GM21381 (cell line): ENCODE data around the gene SDHB.

Source experiments
- ATAC-seq: cut with Tn5 transposase; IDR thresholded peaks from one replicate; pipeline ENCODE4 v1.9.1; 2021; ENCODE audit warnings: mild to moderate bottlenecking, moderate library complexity; ENCODE audit not compliant: unreplicated experiment

Gene SDHB

GRCh38 chr1:17046334-17046657, 7.5 kb downstream of the SDHB start:
- no peak for ATAC-seq

- no peak for ATAC-seq
Measured at GRCh38 chr1:17045634-17046333, 8.0 kb downstream of the SDHB start.

- no peak for ATAC-seq
Measured at GRCh38 chr1:17045150-17045549, 8.7 kb downstream of the SDHB start.

GRCh38 chr1:17043676-17044075, 10.2 kb downstream of the SDHB start:
- ATAC-seq: no peak

GRCh38 chr1:17040135-17040534, 13.7 kb downstream of the SDHB start:
- ATAC-seq: no peak

GRCh38 chr1:17039522-17039921, 14.3 kb downstream of the SDHB start:
- ATAC-seq: no peak

- ATAC-seq: no peak
Measured at GRCh38 chr1:17033481-17033880, 20.4 kb downstream of the SDHB start.

- no peak for ATAC-seq
Measured at GRCh38 chr1:17032741-17033140, 21.1 kb downstream of the SDHB start.

GRCh38 chr1:17031436-17031835, 22.4 kb downstream of the SDHB start:
- ATAC-seq: no peak

- no peak for ATAC-seq
Measured at GRCh38 chr1:17030206-17030605, 23.6 kb downstream of the SDHB start.

GRCh38 chr1:17028662-17029188, 25.1 kb downstream of the SDHB start:
- no peak for ATAC-seq

GRCh38 chr1:17027900-17028299, 25.9 kb downstream of the SDHB start:
- ATAC-seq: no peak

- no peak for ATAC-seq
Measured at GRCh38 chr1:17027403-17027802, 26.4 kb downstream of the SDHB start.

GRCh38 chr1:17024721-17025120, 29.1 kb downstream of the SDHB start:
- ATAC-seq: no peak

GRCh38 chr1:17023573-17023972, 30.3 kb downstream of the SDHB start:
- ATAC-seq: no peak

GRCh38 chr1:17023102-17023501, 30.7 kb downstream of the SDHB start:
- ATAC-seq: peak; percentile 53

- ATAC-seq: no peak
Measured at GRCh38 chr1:17021896-17022295, 31.9 kb downstream of the SDHB start.

GRCh38 chr1:17020502-17020901, 33.3 kb downstream of the SDHB start:
- no peak for ATAC-seq

GRCh38 chr1:17018849-17019248, 35.0 kb downstream of the SDHB start:
- ATAC-seq: peak; percentile 48

- ATAC-seq: no peak
Measured at GRCh38 chr1:17017435-17017834, 36.4 kb downstream of the SDHB start.

GRCh38 chr1:17016317-17016661, 37.5 kb downstream of the SDHB start:
- ATAC-seq: no peak

- ATAC-seq: no peak
Measured at GRCh38 chr1:17014671-17015567, 38.9 kb downstream of the SDHB start.
